Measurements from ENCODE around the gene SUN1. TPM values are rescaled to one million over a fixed set of nuclear protein-coding genes. Genes with fewer than 3 reads are reported as not detected.

SUN1 gene
- total and polyA plus RNA-seq, 10 of the 15 experiments (the other 5 are each of a cell fraction or from before 2014, with no cell fraction given) = 27.8 to 107 (median 65.8) TPM

- H3K79me2 ChIP-seq (ENCODE audit: control insufficient read depth, insufficient read depth, low read length) = peaks cover 3% of the 10 kb centered on the region
- no peak overlapping the region for H3K27ac ChIP-seq (ENCODE audit: control insufficient read depth, insufficient read depth)
- WGBS (ENCODE audit: insufficient coverage, insufficient replicate concordance, low lambda C conversion rate, missing lambda C conversion rate) = 91% methylated on average over 14 of the region's 14 CpGs
- ChIA-PET POLR2A (no interaction called here), SMC1A (ENCODE audit: uncharacterized antibody, unreplicated experiment) (interaction anchor here (0.9 to 2.5 kb wide), 5 partner anchors 29 to 102 kb away, joined by 3 to 18 read pairs (median 5); partner anchors contain the start of gene SUN1), CTCF (interaction anchor here (0.7 to 3.4 kb wide), 11 partner anchors 9 to 551 kb away, joined by 3 to 79 read pairs (median 4); no protein-coding TSS in a partner anchor), RAD21 (ENCODE audit: unreplicated experiment) (interaction anchor here (1.0 to 1.3 kb wide), 3 partner anchors 9 to 88 kb away, joined by 3 read pairs; no protein-coding TSS in a partner anchor)
- no peak overlapping the region for H3K9ac ChIP-seq (ENCODE audit: control insufficient read depth, insufficient read depth, low read length)
- H2AFZ ChIP-seq (ENCODE audit: control insufficient read depth, low read depth, low read length) = no peak overlapping the region
- H3K4me2 ChIP-seq (ENCODE audit: control insufficient read depth, insufficient read depth) = no peak overlapping the region
- no peaks in the 10 kb centered on the region for H4K20me1 ChIP-seq (ENCODE audit: control insufficient read depth, insufficient read depth)
- no peaks in the 10 kb centered on the region for H3K9me3 ChIP-seq (replicated peaks; ENCODE audit: control insufficient read depth, insufficient read depth, low read length)
- peaks cover 7 to 23% of the 10 kb centered on the region in 2 experiments; a peak in 3 of 4 replicates for H3K36me3 ChIP-seq (ENCODE audit: control insufficient read depth in 2 of 2, insufficient read depth in 2 of 2, low read length in 1 of 2)
- H3K4me3 ChIP-seq = no peak overlapping the region
- in situ Hi-C loops (cut with MboI) = loop anchor here (5.0 kb wide), 2 partner anchors 85 to 555 kb away; no protein-coding TSS in a partner anchor
- no TSS peak for BruUV-seq (replicated peaks)
- DNase-seq (ENCODE audit: low read depth, low spot score) (no peak), FAIRE-seq (no peak), ATAC-seq (no peak)
- intact Hi-C loops (cut with micrococcal nuclease; ENCODE audit: unreplicated experiment) = loop anchor here (5.0 to 10.0 kb wide), 3 partner anchors 55 to 347 kb away; no protein-coding TSS in a partner anchor
- H3K27me3 ChIP-seq (replicated peaks in 1 of 2; ENCODE audit: control insufficient read depth in 2 of 2, insufficient read depth in 2 of 2, low read length in 1 of 2) = no peaks in the 10 kb centered on the region
- H3K4me1 ChIP-seq (ENCODE audit: control insufficient read depth, insufficient read depth, low read length) = no peaks in the 10 kb centered on the region; the same call in 1 of the 2 replicates
- no peak for TF ChIP-seq RBBP5 (conservative IDR thresholded peaks at IDR 0.05)
- TF ChIP-seq CUX1 (IDR thresholded peaks at IDR 0.05; ENCODE audit: insufficient replicate concordance, low read depth, low read length) = no peak
- no peak for TF ChIP-seq DPF2 (IDR thresholded peaks at IDR 0.05)
- TF ChIP-seq JUNB (IDR thresholded peaks at IDR 0.05) = no peak
- no peak for TF ChIP-seq NR2F1 (conservative IDR thresholded peaks at IDR 0.05)
- no peak for TF ChIP-seq HDAC2 (IDR thresholded peaks at IDR 0.05)
- TF ChIP-seq HDAC6 (IDR thresholded peaks at IDR 0.05; ENCODE audit: unreplicated experiment) = no peak
- TF ChIP-seq MTA2 (IDR thresholded peaks at IDR 0.05; ENCODE audit: low read depth) = no peak
- no peak for TF ChIP-seq ZBTB4 (CRISPR knock-in tag; IDR thresholded peaks at IDR 0.05)
- no peak for TF ChIP-seq CHD1 (IDR thresholded peaks at IDR 0.05; ENCODE audit: low read depth, low read length)
- no peak for TF ChIP-seq SMARCA5 (IDR thresholded peaks at IDR 0.05)
- no peak for TF ChIP-seq PAX8 (IDR thresholded peaks at IDR 0.05)
- TF ChIP-seq ZSCAN29 (IDR thresholded peaks at IDR 0.05) = no peak
- no peak for TF ChIP-seq KAT2A (conservative IDR thresholded peaks at IDR 0.05; ENCODE audit: control insufficient read depth, low read depth, low read length)
Observed at GRCh38 chr7:871900-872537, 39.7 kb downstream of the SUN1 start.
